IMR-90 (cell line): ENCODE measurements around the gene SLC8A1. TPM values are rescaled to one million over a fixed set of nuclear protein-coding genes. Genes with fewer than 3 reads are reported as not detected.

Source experiments
- ATAC-seq: fragments of 200-7000 bp; cut with Tn5 transposase; 2 replicates; pipeline ENCODE4 v1.9.1; 2020; ENCODE audit warnings: low read depth, mild to moderate bottlenecking, moderate library complexity
- BruUV-seq: library from RNA; stranded (reverse); fragments of 400-500 nt; replicated peaks from 2 replicates; lab custom pipeline; 2021; lab: Mats Ljungman, UMichigan
- CTCF ChIA-PET: fragments of 300-600 bp; formaldehyde crosslinking; extraction: SDS; loops from one replicate; lab custom pipeline; 2021; ENCODE audit warnings: antibody characterized with exemption; lab: Yijun Ruan, JAX
- POLR2A ChIA-PET: fragments of 300-600 bp; sonication (Branson Sonifier 250); formaldehyde crosslinking; loops from one replicate; lab custom pipeline; 2022; ENCODE audit warnings: antibody characterized with exemption; ENCODE audit not compliant: unreplicated experiment; lab: Charles Lee
- DNase-seq: peaks from one replicate; pipeline ENCODE4 v3.0.0; 2013
- H2AFZ ChIP-seq: replicated peaks from 2 replicates; pipeline ENCODE3; 2013; ENCODE audit warnings: low read length, mild to moderate bottlenecking; ENCODE audit not compliant: poor library complexity
- H2AK5ac ChIP-seq: 2 replicates; pipeline ENCODE4 v1.6.1; 2013; ENCODE audit warnings: low read depth, low read length, inconsistent platforms
- H2AK9ac ChIP-seq: replicated peaks from 2 replicates; pipeline ENCODE3; 2013; ENCODE audit warnings: mild to moderate bottlenecking, low read depth, low read length, moderate library complexity; ENCODE audit not compliant: poor library complexity
- H2BK120ac ChIP-seq: 2 replicates; pipeline ENCODE4 v1.6.1; 2013; ENCODE audit warnings: low read depth, low read length, inconsistent platforms
- H2BK15ac ChIP-seq: 3 replicates; pipeline ENCODE4 v1.6.1; 2013; ENCODE audit warnings: low read depth, low read length, inconsistent platforms
- H2BK20ac ChIP-seq: 2 replicates; pipeline ENCODE4 v1.6.1; 2013; ENCODE audit warnings: low read depth, mild to moderate bottlenecking, inconsistent platforms, low read length, moderate library complexity
- H2BK5ac ChIP-seq: 2 replicates; pipeline ENCODE4 v1.6.1; 2013; ENCODE audit warnings: mild to moderate bottlenecking, low read depth, low read length, inconsistent platforms; ENCODE audit not compliant: poor library complexity, severe bottlenecking
- H3K14ac ChIP-seq: replicated peaks from 2 replicates; pipeline ENCODE4 v1.6.1; 2013; ENCODE audit warnings: low read depth, low read length, inconsistent platforms
- H3K18ac ChIP-seq: 2 replicates; pipeline ENCODE4 v1.6.1; 2013; ENCODE audit warnings: low read depth, low read length, control low read depth
- H3K23ac ChIP-seq: 2 replicates; pipeline ENCODE4 v1.6.1; 2013; ENCODE audit warnings: low read depth, low read length, inconsistent platforms
- H3K27ac ChIP-seq: 2 replicates; pipeline ENCODE4 v1.5.1; 2013; ENCODE audit warnings: mild to moderate bottlenecking, control low read depth, low read length; ENCODE audit not compliant: insufficient read depth
- H3K27me3 ChIP-seq: 2 replicates; pipeline ENCODE4 v1.6.1; 2013; ENCODE audit warnings: low read length; ENCODE audit not compliant: control insufficient read depth, insufficient read depth
- H3K36me3 ChIP-seq: 2 replicates; pipeline ENCODE4 v1.6.1; 2013; ENCODE audit warnings: low read length, mixed read lengths; ENCODE audit not compliant: control insufficient read depth, insufficient read depth
- H3K4ac ChIP-seq: 2 replicates; pipeline ENCODE4 v1.6.1; 2013; ENCODE audit warnings: low read depth, low read length, inconsistent platforms
- H3K4me1 ChIP-seq: 2 replicates; pipeline ENCODE4 v1.6.1; 2013; ENCODE audit warnings: low read length, mixed read lengths; ENCODE audit not compliant: control insufficient read depth, insufficient read depth
- H3K4me2 ChIP-seq: 2 replicates; pipeline ENCODE4 v1.6.1; 2013; ENCODE audit warnings: low read depth, mild to moderate bottlenecking, control low read depth, low read length, moderate library complexity
- H3K4me3 ChIP-seq: 2 replicates; pipeline ENCODE4 v1.5.1; 2013; ENCODE audit warnings: low read depth, mild to moderate bottlenecking, control low read depth, low read length, moderate library complexity; ENCODE audit not compliant: insufficient read depth
- H3K56ac ChIP-seq: 2 replicates; pipeline ENCODE4 v1.6.1; 2013; ENCODE audit warnings: low read length, inconsistent platforms; ENCODE audit not compliant: insufficient read depth; ENCODE audit errors: extremely low read depth
- H3K79me1 ChIP-seq, 2 experiments: 2 replicates each; pipeline ENCODE4 v1.6.1; 2013; ENCODE audit warnings: low read length in 2 of 2, inconsistent platforms in 1 of 2, low read depth in 1 of 2
- H3K9ac ChIP-seq: 2 replicates; pipeline ENCODE4 v1.6.1; 2013; ENCODE audit warnings: low read depth, low read length, control low read depth
- H3K9me1 ChIP-seq: 2 replicates; pipeline ENCODE4 v1.6.1; 2013; ENCODE audit warnings: low read length, inconsistent platforms; ENCODE audit not compliant: insufficient read depth
- H3K9me3 ChIP-seq: 2 replicates; pipeline ENCODE4 v1.6.1; 2013; ENCODE audit warnings: low read length; ENCODE audit not compliant: control insufficient read depth, insufficient read depth
- H4K20me1 ChIP-seq: 2 replicates; pipeline ENCODE4 v1.6.1; 2013; ENCODE audit warnings: low read length, inconsistent platforms; ENCODE audit not compliant: insufficient read depth
- H4K5ac ChIP-seq: 2 replicates; pipeline ENCODE4 v1.6.1; 2013; ENCODE audit warnings: mild to moderate bottlenecking, low read depth, low read length, control low read depth
- H4K8ac ChIP-seq, 2 experiments: 2 replicates each; pipeline ENCODE4 v1.6.1; 2013; ENCODE audit warnings: low read depth in 2 of 2, low read length in 2 of 2, control low read depth in 1 of 2, inconsistent platforms in 1 of 2
- H4K91ac ChIP-seq: 2 replicates; pipeline ENCODE4 v1.6.1; 2013; ENCODE audit warnings: low read depth, low read length, inconsistent platforms; ENCODE audit not compliant: insufficient read depth
- BHLHE40 ChIP-seq: fragments of 150-350 bp; IDR thresholded peaks from 2 replicates; pipeline ENCODE4 v1.6.1; 2016; ENCODE audit warnings: mild to moderate bottlenecking, low read depth, low read length
- CHD1 ChIP-seq: IDR thresholded peaks from 2 replicates; pipeline ENCODE4 v1.6.1; 2012; ENCODE audit warnings: low read depth, low read length, improper control_type of control experiment
- FOS ChIP-seq: fragments of 150-350 bp; IDR thresholded peaks from 2 replicates; pipeline ENCODE4 v1.6.1; 2016; ENCODE audit warnings: low read depth, low read length
- MAZ ChIP-seq: IDR thresholded peaks from 2 replicates; pipeline ENCODE4 v1.6.1; 2012; ENCODE audit warnings: low read depth, mild to moderate bottlenecking, low read length, improper control_type of control experiment, moderate library complexity, borderline replicate concordance
- MXI1 ChIP-seq: IDR thresholded peaks from 2 replicates; pipeline ENCODE4 v1.6.1; 2012; ENCODE audit warnings: low read depth, mild to moderate bottlenecking, low read length, moderate library complexity, borderline replicate concordance
- NFE2L2 ChIP-seq: fragments of 150-350 bp; IDR thresholded peaks from 2 replicates; pipeline ENCODE4 v1.6.1; 2016; ENCODE audit warnings: low read depth, mild to moderate bottlenecking, low read length
- RFX5 ChIP-seq: IDR thresholded peaks from 2 replicates; pipeline ENCODE4 v1.8.0; 2012; ENCODE audit warnings: low read depth, mild to moderate bottlenecking, low read length, moderate library complexity
- dilution Hi-C: fragments of 300-500 bp; cut with HindIII; formaldehyde crosslinking; loops from one replicate; pipeline ENCODE4 v1.14.3; 2018; ENCODE audit warnings: low sequenced_read_pairs; ENCODE audit not compliant: unreplicated experiment
- in situ Hi-C: fragments of 300-500 bp; cut with MboI; formaldehyde crosslinking; loops from 3 replicates; pipeline ENCODE4 v1.14.3; 2019; ENCODE audit warnings: low sequenced_read_pairs, inconsistent platforms, mixed read lengths
- intact Hi-C: fragments of 100-400 bp; cut with micrococcal nuclease; formaldehyde crosslinking; loops from 2 replicates; pipeline ENCODE4 v1.10.0; 2022
- polyA plus RNA-seq, 3 experiments: library from polyadenylated mRNA; depleted of rRNA; stranded (reverse); fragments of >200 nt; gene quantifications; 2 replicates each; pipeline ENCODE4 v1.2.3, GENCODE V29; 2012; ENCODE audit warnings: low replicate concordance in 1 of 3
- total RNA-seq: library from RNA; depleted of rRNA; stranded (reverse); fragments of >200 nt; gene quantifications from 2 replicates; pipeline ENCODE4 v1.2.3, GENCODE V29; 2012
- TF ChIP-seq, protein P1 (sequence below): conservative IDR thresholded peaks from 2 replicates; pipeline ENCODE4 v1.5.1; 2012; ENCODE audit warnings: mild to moderate bottlenecking, low read depth, low read length, improper control_type of control experiment
- TF ChIP-seq, protein P2 (sequence below): fragments of 150-350 bp; IDR thresholded peaks from 2 replicates; pipeline ENCODE4 v1.6.1; 2017; ENCODE audit warnings: mild to moderate bottlenecking, antibody characterized with exemption, low read length, low read depth

The SLC8A1 gene
- total and polyA plus RNA-seq, 2 of the 4 experiments (the other 2 are of a cell fraction): 7.7 to 57.0 TPM

DNA sequence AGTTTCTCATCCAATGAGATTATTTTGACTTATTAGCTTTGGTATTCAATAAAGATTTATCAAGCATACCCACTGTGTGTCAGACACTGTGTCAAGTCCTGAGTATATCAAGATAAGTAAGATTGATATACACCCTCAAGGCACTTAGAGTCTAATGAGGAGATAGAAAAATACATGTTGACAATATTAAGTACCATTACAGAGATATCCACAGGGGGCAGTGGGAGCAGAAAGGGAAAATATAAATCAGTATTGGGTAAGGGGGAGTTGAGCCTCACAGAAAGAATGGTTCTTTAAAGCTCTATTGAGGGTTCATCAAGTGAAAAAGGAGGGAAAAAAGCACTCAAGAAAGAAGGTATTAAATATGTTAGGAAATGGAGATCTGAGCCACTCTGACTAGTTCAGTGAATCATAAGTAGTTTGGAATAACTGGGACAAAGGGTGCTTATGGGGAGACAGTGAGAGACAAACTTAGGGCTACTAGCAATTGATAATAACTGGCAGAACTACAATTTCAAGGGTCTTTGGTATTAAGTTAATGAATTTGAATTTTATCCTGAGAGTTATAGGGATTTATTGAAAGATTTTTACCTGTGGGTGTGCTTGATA, 45.5 kb upstream of the SLC8A1 start:
- Histone ChIP-seq H3K14ac (no peak overlapping the region), H3K27me3 (no peaks in the 10 kb centered on the region), H2BK5ac (no peak overlapping the region), H2BK20ac (no peak overlapping the region), H3K4ac (no peak overlapping the region), H3K4me3 (no peak overlapping the region), H3K79me1 (no peaks in the 10 kb centered on the region), H2AFZ (no peak overlapping the region), H4K20me1 (no peaks in the 10 kb centered on the region), H4K91ac (no peak overlapping the region), H4K5ac (no peak overlapping the region), H3K9me1 (no peaks in the 10 kb centered on the region), H3K36me3 (no peaks in the 10 kb centered on the region), H2BK15ac (no peak overlapping the region), H2AK9ac (no peak overlapping the region), H2BK120ac (no peak overlapping the region), H3K56ac (no peak overlapping the region), H3K9me3 (no peaks in the 10 kb centered on the region), H3K4me2 (no peak overlapping the region), H4K8ac (no peak overlapping the region), H2AK5ac (no peak overlapping the region), H3K9ac (no peak overlapping the region), H3K18ac (no peak overlapping the region), H3K23ac (no peak overlapping the region), H3K4me1 (no peaks in the 10 kb centered on the region), H3K27ac (no peak overlapping the region)
- TF ChIP-seq NFE2L2 (no peak), CHD1 (no peak), RFX5 (no peak), MXI1 (no peak), MAZ (no peak), BHLHE40 (no peak), FOS (no peak)
- TF ChIP-seq, protein P1, sequence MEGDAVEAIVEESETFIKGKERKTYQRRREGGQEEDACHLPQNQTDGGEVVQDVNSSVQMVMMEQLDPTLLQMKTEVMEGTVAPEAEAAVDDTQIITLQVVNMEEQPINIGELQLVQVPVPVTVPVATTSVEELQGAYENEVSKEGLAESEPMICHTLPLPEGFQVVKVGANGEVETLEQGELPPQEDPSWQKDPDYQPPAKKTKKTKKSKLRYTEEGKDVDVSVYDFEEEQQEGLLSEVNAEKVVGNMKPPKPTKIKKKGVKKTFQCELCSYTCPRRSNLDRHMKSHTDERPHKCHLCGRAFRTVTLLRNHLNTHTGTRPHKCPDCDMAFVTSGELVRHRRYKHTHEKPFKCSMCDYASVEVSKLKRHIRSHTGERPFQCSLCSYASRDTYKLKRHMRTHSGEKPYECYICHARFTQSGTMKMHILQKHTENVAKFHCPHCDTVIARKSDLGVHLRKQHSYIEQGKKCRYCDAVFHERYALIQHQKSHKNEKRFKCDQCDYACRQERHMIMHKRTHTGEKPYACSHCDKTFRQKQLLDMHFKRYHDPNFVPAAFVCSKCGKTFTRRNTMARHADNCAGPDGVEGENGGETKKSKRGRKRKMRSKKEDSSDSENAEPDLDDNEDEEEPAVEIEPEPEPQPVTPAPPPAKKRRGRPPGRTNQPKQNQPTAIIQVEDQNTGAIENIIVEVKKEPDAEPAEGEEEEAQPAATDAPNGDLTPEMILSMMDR: no peak
- TF ChIP-seq, protein P2, sequence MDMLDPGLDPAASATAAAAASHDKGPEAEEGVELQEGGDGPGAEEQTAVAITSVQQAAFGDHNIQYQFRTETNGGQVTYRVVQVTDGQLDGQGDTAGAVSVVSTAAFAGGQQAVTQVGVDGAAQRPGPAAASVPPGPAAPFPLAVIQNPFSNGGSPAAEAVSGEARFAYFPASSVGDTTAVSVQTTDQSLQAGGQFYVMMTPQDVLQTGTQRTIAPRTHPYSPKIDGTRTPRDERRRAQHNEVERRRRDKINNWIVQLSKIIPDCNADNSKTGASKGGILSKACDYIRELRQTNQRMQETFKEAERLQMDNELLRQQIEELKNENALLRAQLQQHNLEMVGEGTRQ: no peak
- CTCF ChIA-PET: no interaction called here
- POLR2A ChIA-PET: no interaction called here
- in situ Hi-C loops (loop anchor here (25.0 kb wide), 1 partner anchor 265 kb away; no protein-coding TSS in a partner anchor), dilution Hi-C loops (no loop called here), intact Hi-C loops (no loop called here)
- DNase-seq (peak; percentile 25), ATAC-seq (no peak)
- no TSS peak for BruUV-seq
